GM23338 (cell line): Measurements from ENCODE around the gene MYOF.

Source experiments
- CREB1 ChIP-seq: fragments of 250-450 bp; sonication (Bioruptor Pico); IDR thresholded peaks from 2 replicates; pipeline ENCODE4 v1.5.0; 2020; ENCODE audit warnings: low read depth, mild to moderate bottlenecking, moderate library complexity
- CTCF ChIP-seq, 2 experiments: fragments of 200-600 bp in 1 of 2; sonication (generic) in 1 of 2; conservative IDR thresholded peaks; 2 replicates each; pipeline versions ENCODE4 v1.5.1 to v1.6.1; 2016 to 2017; ENCODE audit warnings: antibody characterized with exemption in 2 of 2, low read depth in 2 of 2, mild to moderate bottlenecking in 2 of 2, moderate library complexity in 1 of 2
- ETS1 ChIP-seq: IDR thresholded peaks from 2 replicates; pipeline ENCODE4 v1.6.1; 2016; ENCODE audit warnings: antibody characterized with exemption
- EZH2 ChIP-seq: fragments of 200-600 bp; sonication (generic); IDR thresholded peaks from one replicate; pipeline ENCODE4 v1.8.0; 2017; ENCODE audit warnings: antibody characterized with exemption, mild to moderate bottlenecking, low read depth; ENCODE audit not compliant: unreplicated experiment
- EZH2phosphoT487 ChIP-seq: fragments of 200-600 bp; sonication (generic); IDR thresholded peaks from one replicate; pipeline ENCODE4 v1.8.1; 2018; ENCODE audit warnings: antibody characterized with exemption; ENCODE audit not compliant: unreplicated experiment
- JUNB ChIP-seq: IDR thresholded peaks from one replicate; pipeline ENCODE4 v1.6.1; 2016; ENCODE audit warnings: antibody characterized with exemption; ENCODE audit not compliant: unreplicated experiment
- POLR2AphosphoS5 ChIP-seq: IDR thresholded peaks from 2 replicates; pipeline ENCODE4 v1.6.1; 2016; ENCODE audit warnings: antibody characterized with exemption, low read depth
- REST ChIP-seq: IDR thresholded peaks from one replicate; pipeline ENCODE4 v1.6.1; 2018; ENCODE audit warnings: antibody characterized with exemption; ENCODE audit not compliant: unreplicated experiment
- STAT1 ChIP-seq: IDR thresholded peaks from one replicate; pipeline ENCODE4 v1.6.1; 2016; ENCODE audit warnings: antibody characterized with exemption; ENCODE audit not compliant: unreplicated experiment
- ZNF114 ChIP-seq: fragments of 250-450 bp; sonication (Bioruptor Pico); IDR thresholded peaks from 2 replicates; pipeline ENCODE4 v1.5.0; 2020; ENCODE audit warnings: mild to moderate bottlenecking, moderate library complexity
- ZNF331 ChIP-seq: fragments of 250-450 bp; sonication (Bioruptor Pico); IDR thresholded peaks from 2 replicates; pipeline ENCODE4 v1.5.0; 2020; ENCODE audit warnings: low read depth, mild to moderate bottlenecking, moderate library complexity
- ZNF462 ChIP-seq: fragments of 250-450 bp; sonication (Bioruptor Pico); IDR thresholded peaks from 2 replicates; pipeline ENCODE4 v1.5.0; 2020; ENCODE audit warnings: mild to moderate bottlenecking, moderate library complexity

- TF ChIP-seq CTCF (conservative IDR thresholded peaks at IDR 0.05; ENCODE audit: low read depth in 2 of 2) (peak; percentile 81 to 95), EZH2phosphoT487 (no peak), EZH2 (no peak), POLR2AphosphoS5 (no peak), ZNF462 (CRISPR knock-in tag) (no peak), STAT1 (no peak), CREB1 (CRISPR knock-in tag) (no peak), REST (no peak), JUNB (no peak), ZNF331 (CRISPR knock-in tag) (no peak), ETS1 (no peak), ZNF114 (CRISPR knock-in tag) (no peak)
Measured at GRCh38 chr10:93288679-93289634, 193.2 kb downstream of the MYOF start.
